Measurements from ENCODE around the gene SPOP. TPM values are rescaled to one million over a fixed set of nuclear protein-coding genes. Genes with fewer than 3 reads are reported as not detected.
"Not testable (repeated sequence)": the region's sequence is repeated elsewhere in the genome, so short reads cannot be mapped to it uniquely, and the experiment has no call there.

The SPOP gene
- total RNA-seq, 4 donors from 2014 or later, result 72.2 to 81.3 (median 74.7) TPM

DNA sequence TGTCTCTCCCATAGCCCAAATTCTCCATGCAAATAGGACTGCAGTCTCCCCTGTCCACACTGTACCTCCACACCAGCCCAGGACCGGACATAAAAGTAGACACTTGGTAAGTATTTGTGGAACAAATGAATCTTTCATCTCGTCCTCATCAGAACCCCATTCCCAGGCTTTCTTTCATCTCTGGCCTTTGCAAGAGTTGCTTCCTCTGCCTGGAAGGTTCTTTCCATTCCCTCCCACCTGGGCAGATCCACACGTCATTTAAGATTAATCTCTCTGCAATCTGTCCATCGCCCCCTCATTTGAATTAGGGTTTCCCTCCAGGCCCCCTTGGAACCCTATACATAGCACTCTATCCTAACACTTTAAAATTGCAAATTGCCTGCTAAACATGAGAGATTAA lies 106.1 kb downstream of the SPOP start:
- no peak for TF ChIP-seq POLR2A (IDR thresholded peaks at IDR 0.05)
- TF ChIP-seq, protein P1, sequence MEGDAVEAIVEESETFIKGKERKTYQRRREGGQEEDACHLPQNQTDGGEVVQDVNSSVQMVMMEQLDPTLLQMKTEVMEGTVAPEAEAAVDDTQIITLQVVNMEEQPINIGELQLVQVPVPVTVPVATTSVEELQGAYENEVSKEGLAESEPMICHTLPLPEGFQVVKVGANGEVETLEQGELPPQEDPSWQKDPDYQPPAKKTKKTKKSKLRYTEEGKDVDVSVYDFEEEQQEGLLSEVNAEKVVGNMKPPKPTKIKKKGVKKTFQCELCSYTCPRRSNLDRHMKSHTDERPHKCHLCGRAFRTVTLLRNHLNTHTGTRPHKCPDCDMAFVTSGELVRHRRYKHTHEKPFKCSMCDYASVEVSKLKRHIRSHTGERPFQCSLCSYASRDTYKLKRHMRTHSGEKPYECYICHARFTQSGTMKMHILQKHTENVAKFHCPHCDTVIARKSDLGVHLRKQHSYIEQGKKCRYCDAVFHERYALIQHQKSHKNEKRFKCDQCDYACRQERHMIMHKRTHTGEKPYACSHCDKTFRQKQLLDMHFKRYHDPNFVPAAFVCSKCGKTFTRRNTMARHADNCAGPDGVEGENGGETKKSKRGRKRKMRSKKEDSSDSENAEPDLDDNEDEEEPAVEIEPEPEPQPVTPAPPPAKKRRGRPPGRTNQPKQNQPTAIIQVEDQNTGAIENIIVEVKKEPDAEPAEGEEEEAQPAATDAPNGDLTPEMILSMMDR (IDR thresholded peaks at IDR 0.05), result no peak
- Histone ChIP-seq H3K9me3 (no peaks in the 10 kb centered on the region), H3K4me1 (peaks cover 5 to 41% (median 17%) of the 10 kb centered on the region in 4 donors), H3K27ac (no peak overlapping the region), H3K36me3 (no peaks in the 10 kb centered on the region), H3K4me3 (no peak overlapping the region), H3K27me3 (peaks cover 0 to 10% of the 10 kb centered on the region in 2 donors)
- DNase-seq, result no peak

DNA sequence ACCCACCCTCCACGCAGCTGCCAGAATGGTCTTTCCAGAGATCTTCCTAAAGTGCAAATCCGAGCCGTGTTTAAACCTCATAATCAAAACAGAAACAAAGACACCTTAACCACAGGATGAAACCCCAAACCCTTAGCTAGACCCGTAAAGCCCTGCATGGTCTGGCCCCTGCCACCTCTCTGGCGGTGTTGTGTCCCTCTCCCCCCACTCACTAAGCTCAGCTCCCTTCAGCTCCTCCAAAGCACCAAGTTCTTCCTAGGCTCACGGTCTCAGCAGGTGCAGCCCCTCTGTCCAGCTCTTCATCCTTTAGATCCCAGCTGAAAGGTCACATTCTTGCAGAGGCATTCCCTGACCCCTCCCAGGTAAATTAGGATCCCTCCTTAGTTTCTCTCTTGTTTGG lies 106.6 kb downstream of the SPOP start:
- Histone ChIP-seq H3K4me3 (no peak overlapping the region), H3K27me3 (peaks cover 0 to 5% of the 10 kb centered on the region in 2 donors), H3K4me1 (peaks cover 3 to 41% (median 12%) of the 10 kb centered on the region in 4 donors), H3K36me3 (no peaks in the 10 kb centered on the region), H3K27ac (no peak overlapping the region), H3K9me3 (no peaks in the 10 kb centered on the region)
- TF ChIP-seq, protein P1 (IDR thresholded peaks at IDR 0.05), result no peak
- no peak for TF ChIP-seq POLR2A (IDR thresholded peaks at IDR 0.05)
- DNase-seq, result peak in 1 of 3 donors; percentile 30

DNA sequence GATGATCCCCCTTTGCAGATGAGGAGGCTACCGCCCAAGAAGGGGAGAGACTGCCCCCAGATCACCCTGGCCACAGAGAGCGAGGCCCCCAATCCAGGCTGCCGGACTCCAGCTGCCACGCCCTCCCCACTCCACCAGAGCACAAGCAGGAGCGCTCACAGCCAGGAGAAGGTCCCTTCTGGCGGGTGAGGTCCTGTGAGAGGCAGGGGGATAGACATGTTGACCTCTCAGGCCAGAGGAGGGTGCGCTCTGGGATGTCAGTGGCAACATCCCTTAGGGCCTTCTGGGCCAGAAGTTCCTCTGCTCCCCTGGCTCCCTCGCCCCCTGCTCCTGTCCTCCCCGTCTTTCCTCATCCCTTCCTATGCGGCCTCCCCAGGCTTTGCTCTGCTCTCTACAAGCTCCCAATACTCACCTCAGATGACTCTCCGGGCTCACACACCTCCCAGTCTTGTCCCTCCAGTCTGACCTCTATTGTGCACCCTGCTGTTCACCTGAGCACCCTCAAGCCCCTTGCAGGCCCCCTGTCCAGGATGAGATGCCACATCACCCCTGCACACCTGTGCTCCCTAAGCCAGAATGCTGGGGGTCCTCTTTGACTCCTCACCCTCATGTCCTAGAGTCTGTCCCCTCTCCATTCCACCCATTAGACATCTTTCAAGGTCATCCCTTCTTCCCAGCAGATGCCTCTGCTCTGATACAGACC lies 107.2 kb downstream of the SPOP start:
- no peaks in the 10 kb centered on the region for H3K27me3 ChIP-seq
- no peak for DNase-seq
- TF ChIP-seq POLR2A (IDR thresholded peaks at IDR 0.05), result no peak
- TF ChIP-seq, protein P1 (IDR thresholded peaks at IDR 0.05), result no peak
- no peaks in the 10 kb centered on the region for H3K9me3 ChIP-seq
- peak overlapping the region in 1 of 4 donors; percentile 55 for H3K27ac ChIP-seq
- H3K36me3 ChIP-seq, result no peaks in the 10 kb centered on the region
- H3K4me3 ChIP-seq, result no peak overlapping the region
- peaks cover 0 to 36% (median 6%) of the 10 kb centered on the region in 4 donors for H3K4me1 ChIP-seq

DNA sequence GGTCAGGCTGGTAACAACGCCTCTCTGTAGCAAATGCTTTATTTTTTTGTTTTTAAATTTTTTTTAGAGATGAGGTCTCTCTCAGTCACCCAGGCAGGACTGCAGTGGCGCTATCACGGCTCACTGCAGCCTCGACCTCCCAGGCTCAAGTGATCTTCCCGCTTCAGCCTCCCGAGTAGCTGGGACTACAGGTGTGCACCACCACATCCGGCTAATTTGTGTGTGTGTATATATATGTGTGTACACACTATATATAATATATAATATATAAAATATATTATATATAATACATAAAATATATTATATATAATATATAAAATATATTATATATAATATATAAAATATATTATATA lies 109.2 kb downstream of the SPOP start:
- DNase-seq, H3K27me3 ChIP-seq, H3K9me3 ChIP-seq, H3K36me3 ChIP-seq, H3K27ac ChIP-seq: not testable (repeated sequence)
- H3K4me3 ChIP-seq, result peak overlapping the region in 1 of 4 donors; percentile 50
- H3K4me1 ChIP-seq, result peaks cover 0 to 27% (median 3%) of the 10 kb centered on the region in 4 donors

DNA sequence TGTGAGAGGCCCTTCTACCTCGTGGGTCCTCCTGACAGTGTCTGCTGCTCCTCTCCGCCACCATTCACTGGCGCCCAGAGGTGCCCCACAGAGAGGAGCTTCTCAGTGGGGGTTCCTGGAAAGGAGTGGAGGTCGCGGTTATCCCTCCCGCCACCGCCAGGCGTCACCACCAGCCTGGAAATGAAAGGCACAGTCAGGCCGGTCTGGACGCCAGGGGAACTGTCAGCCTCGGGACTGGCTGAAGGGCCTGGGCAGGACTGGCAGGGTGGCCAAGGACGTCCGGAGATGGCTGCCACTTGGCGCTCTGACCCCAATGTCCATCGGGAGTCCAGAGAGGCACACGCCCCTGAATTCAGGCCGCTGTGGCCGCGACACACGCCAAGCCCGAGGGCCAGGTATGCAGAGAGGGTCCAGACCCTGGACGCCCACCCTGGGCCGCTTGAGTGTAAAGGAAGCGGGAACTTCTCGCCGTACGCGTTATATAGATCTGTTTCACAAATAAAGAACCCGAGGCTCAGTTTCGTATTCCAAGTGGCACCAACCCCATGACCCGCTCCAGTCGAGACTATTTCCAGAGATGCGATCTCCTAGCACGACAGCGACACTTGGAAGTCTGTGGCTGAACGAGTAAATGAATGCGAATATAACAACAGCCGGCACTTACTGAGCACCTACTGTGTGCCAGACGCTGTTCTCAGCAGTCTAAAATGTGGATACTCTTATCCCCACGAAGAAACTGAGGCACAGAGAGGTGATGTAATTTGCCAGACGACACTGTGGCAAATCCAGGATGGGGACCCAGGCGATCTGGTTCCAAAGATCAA lies 109.8 kb downstream of the SPOP start:
- Histone ChIP-seq H3K27me3 (no peaks in the 10 kb centered on the region), H3K4me1 (peaks cover 0 to 27% (median 3%) of the 10 kb centered on the region in 4 donors), H3K4me3 (peak overlapping the region; percentile 23 to 50 (median 37)), H3K9me3 (no peaks in the 10 kb centered on the region), H3K36me3 (no peaks in the 10 kb centered on the region), H3K27ac (peak overlapping the region in 2 of 4 donors; percentile 36 to 65)
- peak; percentile 84 to 94 (median 91) for DNase-seq
- no peak for TF ChIP-seq POLR2A (IDR thresholded peaks at IDR 0.05)
- TF ChIP-seq, protein P1 (IDR thresholded peaks at IDR 0.05), result peak; percentile 91 to 98 (median 96)

DNA sequence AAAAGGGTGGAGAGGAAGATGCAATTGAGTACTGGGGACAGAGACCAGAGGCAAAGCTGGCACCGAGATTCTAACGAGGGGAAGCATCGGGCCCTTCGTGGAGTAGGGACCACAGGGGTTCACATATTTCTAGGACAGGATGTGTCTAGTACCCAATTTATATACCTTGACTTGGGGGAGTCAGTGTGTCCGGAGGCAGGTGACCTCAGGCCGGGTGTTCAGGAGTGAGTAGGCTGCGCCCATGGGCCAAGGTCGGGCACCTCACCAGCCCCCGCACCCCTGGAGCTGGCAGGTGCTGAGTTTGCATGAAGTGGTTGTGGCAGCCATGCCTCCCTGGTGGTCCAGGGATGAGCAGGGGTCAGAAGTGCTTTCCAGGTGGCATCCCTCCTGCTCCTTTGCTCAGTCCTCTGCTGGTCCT lies 110.8 kb downstream of the SPOP start:
- no peaks in the 10 kb centered on the region for H3K9me3 ChIP-seq
- peaks cover 0 to 27% (median 3%) of the 10 kb centered on the region in 4 donors for H3K4me1 ChIP-seq
- H3K4me3 ChIP-seq, result no peak overlapping the region
- peak in 1 of 3 donors; percentile 11 for DNase-seq
- H3K27ac ChIP-seq, result peak overlapping the region in 1 of 4 donors; percentile 65
- no peaks in the 10 kb centered on the region for H3K27me3 ChIP-seq
- TF ChIP-seq, protein P1 (IDR thresholded peaks at IDR 0.05), result no peak
- no peak for TF ChIP-seq POLR2A (IDR thresholded peaks at IDR 0.05)
- no peaks in the 10 kb centered on the region for H3K36me3 ChIP-seq
